H1 (cell line): Measurements from ENCODE around the gene TMEM161A. TPM values are rescaled to one million over a fixed set of nuclear protein-coding genes. Genes with fewer than 3 reads are reported as not detected.

Experiments used
- BACH1 ChIP-seq: IDR thresholded peaks from 2 replicates; pipeline ENCODE4 v1.6.1; 2012; ENCODE audit warnings: low read length, improper control_type of control experiment
- BCL11A ChIP-seq, 2 experiments: IDR thresholded peaks; one replicate each; pipeline ENCODE4 v1.6.1; 2011; ENCODE audit warnings: low read depth in 2 of 2, low read length in 2 of 2, mild to moderate bottlenecking in 2 of 2
- CHD7 ChIP-seq: fragments of 300-600 bp; sonication (generic); IDR thresholded peaks from 2 replicates; pipeline ENCODE4 v1.7.1; 2012; ENCODE audit warnings: low read length, moderate library complexity, mild to moderate bottlenecking, inconsistent platforms; ENCODE audit not compliant: insufficient replicate concordance
- CTBP2 ChIP-seq: IDR thresholded peaks from 2 replicates; pipeline ENCODE4 v1.7.0; 2011; ENCODE audit warnings: borderline replicate concordance, mild to moderate bottlenecking, moderate library complexity, mixed read lengths, low read length; ENCODE audit not compliant: insufficient read depth, insufficient read length
- JUND ChIP-seq: IDR thresholded peaks from 2 replicates; pipeline ENCODE4 v1.6.1; 2011; ENCODE audit warnings: mild to moderate bottlenecking, improper control_type of control experiment, low read length
- POU5F1 ChIP-seq: IDR thresholded peaks from 2 replicates; pipeline ENCODE4 v1.6.1; 2011; ENCODE audit warnings: low read depth, mild to moderate bottlenecking, low read length, moderate library complexity
- RAD21 ChIP-seq, 2 experiments: IDR thresholded peaks in 1 of 2; conservative IDR thresholded peaks in 1 of 2; 2 replicates each; pipeline ENCODE4 v1.6.1; 2011; ENCODE audit warnings: low read depth in 2 of 2, low read length in 2 of 2, improper control_type of control experiment in 1 of 2, inconsistent platforms in 1 of 2, mild to moderate bottlenecking in 1 of 2, moderate library complexity in 1 of 2
- RBBP5 ChIP-seq: IDR thresholded peaks from 2 replicates; pipeline ENCODE4 v1.7.1; 2012; ENCODE audit warnings: low read depth, mild to moderate bottlenecking, inconsistent platforms, low read length, moderate library complexity, borderline replicate concordance
- SAP30 ChIP-seq: fragments of 300-600 bp; sonication (generic); IDR thresholded peaks from 2 replicates; pipeline ENCODE4 v1.7.1; 2012; ENCODE audit warnings: low read length, moderate library complexity, mild to moderate bottlenecking, inconsistent platforms; ENCODE audit not compliant: insufficient read depth, insufficient replicate concordance
- polyA plus RNA-seq, 7 experiments: library from polyadenylated mRNA; depleted of rRNA in 3 of 7; stranded (reverse) in 5 of 7; unstranded in 2 of 7; fragments of >200 nt in 5 of 7; fragments of 200-250 nt in 2 of 7; gene quantifications; 1 replicate in 5 of 7; 2 replicates in 1 of 7; 4 replicates in 1 of 7; pipeline versions ENCODE4 v1.2.1 to v1.2.3, GENCODE V29; 2011 to 2013; ENCODE audit warnings: missing spikeins in 2 of 7, mixed read lengths in 2 of 7
- total RNA-seq: library from RNA; stranded (reverse); fragmentation: NEBNext Ultra II Directional; extraction: Animal tissue kit (Norgen Biotek cat#: 25700); gene quantifications from 2 replicates; pipeline ENCODE4 v1.2.1, GENCODE V29; 2021

The TMEM161A gene
- total and polyA plus RNA-seq, 2 of the 8 experiments (the other 6 are each of a cell fraction or from before 2014, with no cell fraction given): 47.8 to 103 TPM

GRCh38 chr19:19113040-19113626, 25.1 kb downstream of the TMEM161A start (continued):
- TF ChIP-seq CHD7: no peak
- no peak for TF ChIP-seq SAP30
- TF ChIP-seq POU5F1: no peak
- TF ChIP-seq CTBP2: no peak
- TF ChIP-seq RBBP5: no peak
- TF ChIP-seq BCL11A (IDR thresholded peaks at IDR 0.05; ENCODE audit: low read depth in 2 of 2, low read length in 2 of 2): no peak
- TF ChIP-seq RAD21 (IDR thresholded peaks at IDR 0.05 in 1 of 2, conservative IDR thresholded peaks at IDR 0.05 in 1 of 2; ENCODE audit: low read depth in 2 of 2, low read length in 2 of 2): peak; percentile 13 to 23; a peak in 1 of 4 replicates
- no peak for TF ChIP-seq JUND
- no peak for TF ChIP-seq BACH1
